ENCODE data around the gene PLAAT5. TPM values are rescaled to one million over a fixed set of nuclear protein-coding genes. Genes with fewer than 3 reads are reported as not detected.

The PLAAT5 gene
- total RNA-seq, 1 experiment from 2014 or later, result 8.5 TPM

DNA sequence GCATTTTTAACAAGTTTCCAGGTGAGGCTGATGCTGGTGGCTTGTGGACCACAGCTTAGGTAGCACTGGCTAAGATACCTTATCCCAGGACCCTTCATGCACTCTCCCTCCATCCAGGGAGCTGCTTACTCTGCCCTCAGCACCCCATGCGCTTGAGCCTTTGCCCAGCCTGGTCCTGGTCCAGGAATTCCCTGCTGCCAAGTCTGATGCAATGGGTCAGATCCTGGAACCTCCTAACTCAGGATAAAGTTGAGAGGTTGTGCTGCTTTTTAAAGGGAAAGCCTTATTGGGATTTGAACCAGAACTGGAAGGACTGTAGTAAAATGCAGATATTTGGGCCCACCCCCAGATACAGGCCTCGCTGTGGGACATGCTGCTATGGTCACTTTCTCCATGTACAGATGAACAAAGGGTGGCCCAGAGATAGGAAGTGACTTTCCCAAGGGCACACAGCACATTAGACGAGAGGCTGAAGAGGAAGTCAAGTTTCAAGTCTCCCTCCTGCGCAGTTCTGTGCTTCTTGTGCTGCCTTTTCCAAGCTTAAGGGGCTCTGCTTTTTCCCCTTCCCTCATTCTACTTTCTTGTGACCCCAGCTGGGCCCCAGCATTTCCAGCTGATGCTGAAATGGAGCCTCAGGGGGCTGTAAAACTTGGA is 14.1 kb upstream of the PLAAT5 start:
- Histone ChIP-seq H2BK120ac (ENCODE audit: low read depth, low read length, poor library complexity, severe bottlenecking) (no peak overlapping the region), H3T11ph (ENCODE audit: low read length) (no peak overlapping the region), H3K18ac (ENCODE audit: insufficient read length, low read depth, low read length) (no peak overlapping the region), H3K14ac (ENCODE audit: insufficient read depth, low read length) (no peak overlapping the region), H3K79me2 (ENCODE audit: insufficient read depth, low read length) (no peaks in the 10 kb centered on the region), H3K23ac (ENCODE audit: insufficient read length, low read depth, low read length) (no peak overlapping the region), H4K91ac (ENCODE audit: insufficient read length, low read depth, low read length) (no peak overlapping the region), H3K4me1 (ENCODE audit: insufficient read depth, low read length) (peaks cover 9% of the 10 kb centered on the region; the same call in 1 of the 2 replicates), H2BK5ac (ENCODE audit: insufficient read length, low read length) (no peak overlapping the region), H2BK12ac (ENCODE audit: insufficient read length, low read depth, low read length) (no peak overlapping the region), H3K9ac (ENCODE audit: extremely low read depth, insufficient read length, low read length) (no peak overlapping the region), H4K8ac (replicated peaks; ENCODE audit: insufficient read length, low read depth, low read length) (no peak overlapping the region), H2AK5ac (ENCODE audit: insufficient read length, low read length) (no peak overlapping the region), H2BK15ac (ENCODE audit: low read depth, low read length) (no peak overlapping the region), H3K79me1 (ENCODE audit: insufficient read depth, low read depth, low read length, poor library complexity, severe bottlenecking) (no peaks in the 10 kb centered on the region), H4K5ac (ENCODE audit: insufficient read length, low read depth, low read length) (no peak overlapping the region), H4K20me1 (ENCODE audit: control insufficient read depth, insufficient read depth, insufficient read length) (no peaks in the 10 kb centered on the region), H3K27me3 (ENCODE audit: insufficient read depth, low read length) (no peaks in the 10 kb centered on the region), H3K23me2 (ENCODE audit: insufficient read length, low read depth, low read length, poor library complexity, severe bottlenecking) (no peaks in the 10 kb centered on the region), H3K4me2 (ENCODE audit: insufficient read depth, insufficient read length, low read length) (no peak overlapping the region), H3K27ac (ENCODE audit: insufficient read length, low read depth, low read length) (no peak overlapping the region), H3K9me3 (ENCODE audit: control insufficient read depth, low read depth, low read length) (no peaks in the 10 kb centered on the region), H3K4ac (ENCODE audit: low read depth, low read length) (no peak overlapping the region), H2BK20ac (ENCODE audit: low read depth, low read length, poor library complexity, severe bottlenecking) (no peak overlapping the region), H3K56ac (ENCODE audit: insufficient read length, low read depth, low read length) (no peak overlapping the region), H2AFZ (ENCODE audit: low read length) (no peak overlapping the region)
- DNase-seq, result no peak
- TF ChIP-seq CTCF (conservative IDR thresholded peaks at IDR 0.05), result no peak
- peaks cover 12 to 18% (median 16%) of the 10 kb centered on the region in 3 experiments for H3K36me3 Mint-ChIP-seq (ENCODE audit: insufficient read depth in 1 of 3, low read depth in 3 of 3)
- no peak overlapping the region for H3K4me3 Mint-ChIP-seq
- H3K9me3 Mint-ChIP-seq, result peaks cover 16 to 17% of the 10 kb centered on the region in 2 experiments
- peaks cover 3% of the 10 kb centered on the region for H3K27me3 Mint-ChIP-seq (ENCODE audit: low read depth)
- H3K4me1 Mint-ChIP-seq, result peaks cover 62 to 72% of the 10 kb centered on the region in 2 experiments
- WGBS (ENCODE audit: extremely low coverage, insufficient read length, low lambda C conversion rate), result no CpG with 5 or more reads among the region's 4 CpGs
- no peak overlapping the region for H3K27ac Mint-ChIP-seq
